ENCODE results near the gene PRKCH.

DNA sequence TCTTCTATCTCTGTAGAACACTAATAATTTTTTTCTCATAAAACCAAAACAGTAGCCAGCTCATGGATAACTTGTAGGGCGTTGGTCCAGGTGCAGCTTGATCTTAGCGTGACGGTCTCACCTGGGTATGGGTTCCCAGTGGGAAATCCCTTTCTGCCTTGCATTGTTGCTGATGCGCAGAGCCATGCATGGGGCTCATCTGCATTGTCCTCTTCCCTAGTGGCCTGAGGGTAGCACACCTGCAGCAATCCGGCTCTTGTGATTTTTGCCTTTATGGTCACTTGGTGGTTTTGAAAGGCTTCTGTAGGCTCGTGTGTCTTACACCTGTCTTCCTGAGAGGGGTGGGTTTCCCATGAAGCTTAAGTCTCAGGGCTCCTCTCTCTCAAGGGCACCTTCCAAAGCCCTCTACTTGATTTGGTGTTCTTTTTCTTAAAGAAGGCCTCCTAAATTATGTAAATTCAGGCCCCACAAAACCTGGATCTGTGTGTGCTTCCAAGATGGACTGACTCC is 130.6 kb downstream of the PRKCH start:
- TF ChIP-seq, protein P1, sequence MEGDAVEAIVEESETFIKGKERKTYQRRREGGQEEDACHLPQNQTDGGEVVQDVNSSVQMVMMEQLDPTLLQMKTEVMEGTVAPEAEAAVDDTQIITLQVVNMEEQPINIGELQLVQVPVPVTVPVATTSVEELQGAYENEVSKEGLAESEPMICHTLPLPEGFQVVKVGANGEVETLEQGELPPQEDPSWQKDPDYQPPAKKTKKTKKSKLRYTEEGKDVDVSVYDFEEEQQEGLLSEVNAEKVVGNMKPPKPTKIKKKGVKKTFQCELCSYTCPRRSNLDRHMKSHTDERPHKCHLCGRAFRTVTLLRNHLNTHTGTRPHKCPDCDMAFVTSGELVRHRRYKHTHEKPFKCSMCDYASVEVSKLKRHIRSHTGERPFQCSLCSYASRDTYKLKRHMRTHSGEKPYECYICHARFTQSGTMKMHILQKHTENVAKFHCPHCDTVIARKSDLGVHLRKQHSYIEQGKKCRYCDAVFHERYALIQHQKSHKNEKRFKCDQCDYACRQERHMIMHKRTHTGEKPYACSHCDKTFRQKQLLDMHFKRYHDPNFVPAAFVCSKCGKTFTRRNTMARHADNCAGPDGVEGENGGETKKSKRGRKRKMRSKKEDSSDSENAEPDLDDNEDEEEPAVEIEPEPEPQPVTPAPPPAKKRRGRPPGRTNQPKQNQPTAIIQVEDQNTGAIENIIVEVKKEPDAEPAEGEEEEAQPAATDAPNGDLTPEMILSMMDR (IDR thresholded peaks at IDR 0.05), result no peak
- TF ChIP-seq POLR2AphosphoS5 (IDR thresholded peaks at IDR 0.05), result no peak

All from breast epithelium (tissue), 3 donors.